Breast epithelium (tissue), 4 donors: Measurements from ENCODE around the gene FAM221B. TPM values are rescaled to one million over a fixed set of nuclear protein-coding genes. Genes with fewer than 3 reads are reported as not detected.

Experiments used
- DNase-seq, 2 donors: peaks; one replicate each; pipeline ENCODE4 v3.0.0-alpha.2; 2019; ENCODE audit warnings: low spot score in 2 of 2
- H3K27ac ChIP-seq, 2 donors: fragments of 200-600 bp; sonication (generic) in 1 of 2; one replicate each; pipeline ENCODE4 v1.5.1; 2016 to 2019; ENCODE audit warnings: mild to moderate bottlenecking in 1 of 2
- H3K27me3 ChIP-seq, 2 donors: fragments of 200-600 bp; sonication (generic) in 1 of 2; one replicate each; pipeline versions ENCODE4 v1.5.1 to v1.6.0; 2017 to 2019; ENCODE audit warnings: control low read depth in 1 of 2, mild to moderate bottlenecking in 1 of 2
- H3K36me3 ChIP-seq: fragments of 200-600 bp; one replicate; pipeline ENCODE4 v1.5.1; 2019
- H3K4me1 ChIP-seq, 2 donors: fragments of 200-600 bp; sonication (generic); one replicate each; pipeline ENCODE4 v1.5.1; 2016 to 2019; ENCODE audit warnings: control low read depth in 1 of 2
- H3K4me3 ChIP-seq, 3 donors: fragments of 200-600 bp; sonication (generic); 1 replicate in 2 of 3; 2 replicates in 1 of 3; pipeline ENCODE4 v1.5.1; 2016 to 2019; ENCODE audit warnings: mild to moderate bottlenecking in 3 of 3, moderate library complexity in 2 of 3
- H3K9me3 ChIP-seq, 2 donors: fragments of 200-600 bp; sonication (generic) in 1 of 2; one replicate each; pipeline ENCODE4 v1.5.1; 2016 to 2019; ENCODE audit warnings: control low read depth in 1 of 2
- CTCF ChIP-seq, 3 donors: fragments of 450-650 bp; IDR thresholded peaks; one replicate each; pipeline ENCODE4 v1.5.1; 2016 to 2017; ENCODE audit warnings: antibody characterized with exemption in 3 of 3, mild to moderate bottlenecking in 3 of 3, moderate library complexity in 3 of 3
- POLR2A ChIP-seq: fragments of 450-650 bp; IDR thresholded peaks from one replicate; pipeline ENCODE4 v1.6.1; 2016; ENCODE audit warnings: antibody characterized with exemption, mild to moderate bottlenecking, moderate library complexity
- POLR2AphosphoS5 ChIP-seq, 3 donors: sonication (generic); formaldehyde crosslinking; IDR thresholded peaks; one replicate each; pipeline ENCODE4 v1.6.1; 2017; ENCODE audit warnings: antibody characterized with exemption in 3 of 3
- intact Hi-C: fragments of 100-400 bp; cut with DNase I; formaldehyde crosslinking; loops from one replicate; pipeline ENCODE4 v1.15.1; 2023; ENCODE audit warnings: low total_unique reads
- total RNA-seq, 3 donors: library from RNA; depleted of rRNA; stranded (reverse); fragments of >200 nt; gene quantifications; one replicate each; pipeline ENCODE4 v1.1.0, GENCODE V29; 2016

FAM221B gene
- total RNA-seq, 3 donors from 2014 or later, result 0.15 TPM; not detected in 2

GRCh38 chr9:35856206-35856605 is 27.7 kb upstream of the FAM221B start:
- Histone ChIP-seq H3K4me3 (no peak overlapping the region), H3K27me3 (no peaks in the 10 kb centered on the region), H3K4me1 (no peaks in the 10 kb centered on the region), H3K36me3 (no peaks in the 10 kb centered on the region), H3K27ac (no peak overlapping the region), H3K9me3 (no peaks in the 10 kb centered on the region)
- intact Hi-C loops, result no loop called here
- no peak for TF ChIP-seq POLR2AphosphoS5 (IDR thresholded peaks at IDR 0.05)
- no peak for TF ChIP-seq POLR2A
- TF ChIP-seq CTCF (IDR thresholded peaks at IDR 0.05), result no peak
- DNase-seq, result no peak

- Histone ChIP-seq H3K4me1 (no peaks in the 10 kb centered on the region), H3K9me3 (no peaks in the 10 kb centered on the region), H3K4me3 (no peak overlapping the region), H3K36me3 (no peaks in the 10 kb centered on the region), H3K27me3 (no peaks in the 10 kb centered on the region), H3K27ac (no peak overlapping the region)
- intact Hi-C loops, result no loop called here
- TF ChIP-seq POLR2AphosphoS5 (IDR thresholded peaks at IDR 0.05), result no peak
- DNase-seq, result no peak
These were observed 25.7 kb upstream of the FAM221B start for GRCh38 chr9:35854091-35854762.

GRCh38 chr9:35852876-35853865 is 24.6 kb upstream of the FAM221B start:
- intact Hi-C loops, result no loop called here
- no peaks in the 10 kb centered on the region for H3K9me3 ChIP-seq
- TF ChIP-seq CTCF (IDR thresholded peaks at IDR 0.05) (no peak), POLR2A (no peak), POLR2AphosphoS5 (IDR thresholded peaks at IDR 0.05) (no peak)
- H3K27me3 ChIP-seq, result no peaks in the 10 kb centered on the region
- no peaks in the 10 kb centered on the region for H3K4me1 ChIP-seq
- no peaks in the 10 kb centered on the region for H3K36me3 ChIP-seq
- no peak overlapping the region for H3K27ac ChIP-seq
- no peak overlapping the region for H3K4me3 ChIP-seq
- DNase-seq, result peak in 1 of 2 donors; percentile 11

GRCh38 chr9:35852267-35852815 is 23.8 kb upstream of the FAM221B start:
- Histone ChIP-seq H3K4me3 (no peak overlapping the region), H3K27ac (no peak overlapping the region), H3K9me3 (no peaks in the 10 kb centered on the region), H3K27me3 (no peaks in the 10 kb centered on the region), H3K4me1 (no peaks in the 10 kb centered on the region), H3K36me3 (no peaks in the 10 kb centered on the region)
- TF ChIP-seq CTCF (IDR thresholded peaks at IDR 0.05) (no peak), POLR2A (no peak), POLR2AphosphoS5 (IDR thresholded peaks at IDR 0.05) (no peak)
- intact Hi-C loops, result no loop called here
- peak in 1 of 2 donors; percentile 5 for DNase-seq

GRCh38 chr9:35847792-35848572 is 19.4 kb upstream of the FAM221B start:
- H3K27ac ChIP-seq, result no peak overlapping the region

More at GRCh38 chr9:35847792-35848572, 19.4 kb upstream of the FAM221B start:
- H3K36me3 ChIP-seq, result no peaks in the 10 kb centered on the region
- H3K27me3 ChIP-seq, result no peaks in the 10 kb centered on the region
- no peaks in the 10 kb centered on the region for H3K9me3 ChIP-seq
- no peak for DNase-seq
- no peak overlapping the region for H3K4me3 ChIP-seq
- intact Hi-C loops, result no loop called here
- H3K4me1 ChIP-seq, result peaks cover 5 to 7% of the 10 kb centered on the region in 2 donors
- TF ChIP-seq POLR2A (no peak), CTCF (IDR thresholded peaks at IDR 0.05) (no peak), POLR2AphosphoS5 (IDR thresholded peaks at IDR 0.05) (no peak)
